Activated CD4-positive, CD25-positive, alpha-beta regulatory T cell (primary cell): ENCODE results near the gene SRRM4.

Experiments used
- DNase-seq, 4 experiments: peaks; one replicate each; lab custom pipeline; 2025; lab: John Stamatoyannopoulos, UW

Gene SRRM4

DNA sequence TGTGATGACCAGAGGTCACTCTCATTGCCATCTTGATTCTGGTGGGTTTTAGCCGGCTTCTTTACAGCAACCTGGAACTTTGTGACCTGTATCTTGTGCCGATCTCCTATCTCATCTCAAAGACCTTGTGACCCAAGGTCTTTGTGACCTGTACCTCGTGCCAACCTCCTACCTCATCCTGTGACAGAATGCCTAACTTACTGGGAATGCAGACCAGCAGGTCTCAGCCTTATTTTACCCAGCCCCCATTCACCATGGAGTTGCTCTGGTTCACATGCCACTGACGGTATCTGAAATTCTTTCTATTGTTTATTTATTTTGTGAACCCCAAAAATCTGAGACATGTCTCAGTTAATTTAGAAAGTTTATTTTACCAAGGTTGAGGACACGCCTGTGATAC, 189.9 kb downstream of the SRRM4 start:
- no peak for DNase-seq

- no peak for DNase-seq
Observed at GRCh38 chr12:119171691-119172425, 190.5 kb downstream of the SRRM4 start.

DNA sequence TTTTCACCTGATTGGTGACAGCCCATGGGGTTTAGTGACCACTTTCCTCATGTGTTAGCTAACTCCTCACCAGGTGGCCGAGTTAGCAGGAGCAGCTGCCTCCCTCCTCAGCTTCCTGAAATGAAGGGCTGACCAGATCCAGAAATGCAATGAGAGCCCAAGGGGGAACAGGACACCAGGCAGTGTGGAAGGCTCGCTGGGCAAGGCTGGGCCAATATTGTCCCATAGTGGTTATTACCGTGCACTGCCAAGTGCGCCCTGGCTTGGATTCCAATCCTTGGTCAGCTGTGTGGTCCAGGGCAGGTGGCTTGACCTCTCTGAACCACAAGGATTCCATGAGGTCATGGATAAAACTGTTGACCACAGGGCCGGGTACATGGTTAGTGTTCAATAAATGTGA, 193.7 kb downstream of the SRRM4 start:
- no peak for DNase-seq

DNA sequence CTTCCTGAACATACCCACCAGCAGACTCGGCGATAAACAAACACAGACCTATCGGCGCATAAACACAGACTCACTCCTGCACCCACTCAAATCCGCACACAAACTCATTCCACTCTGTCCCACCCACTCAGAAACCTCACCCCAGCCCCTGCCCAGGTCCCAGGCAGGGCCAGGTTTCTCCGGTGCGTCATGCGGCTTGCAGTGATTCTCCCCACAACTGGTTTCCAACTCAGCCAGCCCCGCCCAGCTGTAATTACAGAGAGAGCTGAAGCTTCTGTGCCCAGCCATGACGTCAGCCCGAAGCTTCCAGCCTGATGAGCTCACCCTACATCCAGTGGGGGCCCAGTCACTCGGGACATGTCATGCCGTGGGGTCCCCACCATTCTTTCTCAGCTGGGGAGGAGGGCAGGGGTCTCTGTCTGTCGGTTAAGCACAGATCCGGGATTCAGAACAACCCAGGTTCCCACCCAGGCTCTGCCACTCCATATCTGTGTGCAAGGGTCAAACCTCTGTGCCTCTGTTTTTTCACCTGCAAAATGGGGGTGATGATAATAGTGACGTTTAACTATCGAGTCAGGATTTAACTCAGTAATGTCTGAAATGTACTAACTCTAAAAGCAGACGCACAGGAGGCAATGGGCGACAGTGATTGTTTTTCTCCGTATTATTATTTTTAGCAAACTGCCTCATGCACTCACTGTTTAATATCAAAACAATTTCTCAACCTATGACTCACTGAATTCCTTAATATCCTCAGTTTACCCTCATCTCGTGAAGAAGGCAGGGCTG, 195.1 kb downstream of the SRRM4 start:
- DNase-seq = no peak

- DNase-seq = no peak
Observed at GRCh38 chr12:119177056-119177325, 195.7 kb downstream of the SRRM4 start.

DNA sequence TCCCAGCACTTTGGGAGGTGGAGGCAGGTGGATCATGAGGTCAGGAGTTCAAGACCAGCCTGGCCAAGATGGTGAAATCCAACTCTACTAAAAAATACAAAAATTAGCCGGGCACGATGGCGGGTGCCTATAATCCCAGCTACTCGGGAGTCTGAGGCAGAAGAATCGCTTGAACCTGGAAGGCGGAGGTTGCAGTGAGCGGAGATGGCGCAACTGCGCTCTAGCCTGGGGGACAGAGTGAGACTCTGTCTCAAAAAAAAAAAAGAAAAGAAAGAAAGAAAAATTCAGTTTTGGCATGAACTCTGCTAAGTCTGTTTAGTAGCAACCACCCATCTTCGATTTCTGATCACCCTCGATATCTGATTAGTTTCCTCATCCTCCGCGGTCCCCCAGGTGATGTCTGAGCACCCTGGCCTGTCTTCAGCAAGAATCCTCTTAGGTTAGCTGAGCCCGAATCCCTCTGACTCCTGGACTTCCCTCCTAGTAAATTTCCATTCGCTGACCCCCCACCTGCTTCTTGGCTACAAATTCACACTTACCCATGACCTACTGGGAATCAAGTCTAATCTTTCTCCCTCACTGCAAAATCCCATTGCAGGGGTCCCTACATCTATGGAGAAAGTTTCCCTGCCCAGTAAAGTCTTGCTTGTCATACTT, 196.5 kb downstream of the SRRM4 start:
- DNase-seq = no peak

GRCh38 chr12:119178544-119179334, 197.4 kb downstream of the SRRM4 start, which contains the start of gene HSPB8:
Gene HSPB8 (plus strand): TSS chr12:119178931. CDS start chr12:119179313, 382 bp downstream.
- DNase-seq = no peak

GRCh38 chr12:119179335-119180021, 198.1 kb downstream of the SRRM4 start:
- DNase-seq = no peak

DNA sequence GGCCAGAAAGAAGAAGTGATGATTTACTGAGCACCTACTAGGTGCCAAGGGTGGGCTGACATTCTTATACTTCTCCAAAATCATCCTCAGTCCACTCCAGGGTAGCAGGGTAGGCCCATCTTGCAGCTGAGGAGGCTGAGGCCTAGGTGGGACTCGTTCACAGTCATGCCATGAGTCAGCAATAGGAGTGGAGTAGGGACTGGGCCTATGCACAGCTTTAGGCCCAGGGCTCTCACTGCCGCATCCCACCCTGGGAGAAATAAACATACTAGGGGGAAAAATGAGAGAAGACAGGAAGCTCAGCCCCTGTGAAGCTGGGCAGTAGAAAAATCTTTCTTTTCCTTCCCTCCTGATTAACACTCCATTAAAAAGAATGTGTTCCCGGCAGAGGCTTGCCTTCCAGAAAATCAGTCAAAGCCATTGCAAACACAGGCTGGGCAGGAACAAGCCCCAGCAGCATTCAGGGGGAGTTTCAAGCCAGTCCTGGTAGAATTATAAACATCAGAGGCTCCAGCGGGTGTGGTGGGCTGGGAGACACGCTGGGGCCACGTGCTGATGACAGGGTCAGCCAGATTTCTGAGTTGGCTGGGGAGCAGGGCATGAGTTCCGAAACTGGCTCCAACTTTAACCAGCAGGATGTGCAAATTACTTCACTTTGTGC, 199.2 kb downstream of the SRRM4 start:
- DNase-seq = no peak

DNA sequence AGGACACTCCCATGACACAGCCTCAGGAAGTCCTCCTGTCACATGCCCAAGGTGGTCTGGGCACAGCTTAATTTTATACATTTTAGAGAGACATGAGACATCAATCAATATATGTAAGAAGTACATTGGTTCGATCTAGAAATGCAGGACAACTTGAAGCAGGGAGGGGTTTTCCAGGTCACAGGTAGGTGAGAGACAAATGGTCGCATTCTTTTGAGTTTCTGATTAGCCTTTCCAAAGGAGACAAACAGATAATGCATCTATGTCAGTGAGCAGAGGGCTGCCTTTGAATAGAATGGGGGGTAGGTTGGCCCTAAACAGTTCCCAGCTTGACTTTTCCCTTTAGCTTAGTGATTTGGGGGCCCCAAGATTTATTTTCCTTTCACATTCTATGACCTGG, 199.9 kb downstream of the SRRM4 start:
- DNase-seq = no peak

- no peak for DNase-seq
Observed at GRCh38 chr12:119181944-119182343, 200.6 kb downstream of the SRRM4 start.

DNA sequence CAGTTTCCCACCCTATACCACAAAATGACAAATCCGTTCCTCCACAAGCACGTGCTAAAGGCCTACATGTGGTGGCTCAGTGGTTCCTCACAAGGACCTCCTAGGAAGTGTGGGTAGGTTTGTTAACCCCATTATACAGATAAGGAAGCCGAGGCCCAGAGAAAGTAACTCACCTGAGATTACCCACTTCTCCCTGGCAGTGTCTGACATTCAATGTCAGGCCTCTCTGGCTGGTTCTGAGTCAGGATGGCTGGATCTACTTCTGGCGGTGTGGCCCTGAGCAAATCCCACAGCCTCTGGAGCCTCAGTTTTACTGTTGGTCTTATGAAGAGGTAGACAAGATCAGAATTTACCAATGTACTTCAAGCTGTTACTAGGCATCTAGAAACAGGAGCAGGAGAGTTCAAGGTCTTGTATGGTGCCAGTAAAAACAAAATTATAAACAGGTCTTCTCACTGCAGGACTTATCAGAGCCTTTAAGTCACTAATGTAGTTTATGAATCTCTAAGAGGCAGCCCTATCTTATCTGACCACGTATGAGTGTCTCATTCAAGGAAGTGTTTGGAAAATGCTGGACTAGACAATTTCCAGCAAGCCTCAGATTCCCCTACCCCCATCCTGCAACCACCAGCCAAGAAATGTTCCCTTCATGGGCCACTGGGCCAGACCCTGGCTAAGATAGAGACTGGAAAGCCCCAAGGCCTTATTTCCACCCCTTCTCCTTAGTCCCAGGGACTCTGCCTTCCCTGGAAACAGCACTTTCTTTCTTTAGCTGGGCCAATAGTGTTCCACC, 201.6 kb downstream of the SRRM4 start:
- DNase-seq = no peak

DNA sequence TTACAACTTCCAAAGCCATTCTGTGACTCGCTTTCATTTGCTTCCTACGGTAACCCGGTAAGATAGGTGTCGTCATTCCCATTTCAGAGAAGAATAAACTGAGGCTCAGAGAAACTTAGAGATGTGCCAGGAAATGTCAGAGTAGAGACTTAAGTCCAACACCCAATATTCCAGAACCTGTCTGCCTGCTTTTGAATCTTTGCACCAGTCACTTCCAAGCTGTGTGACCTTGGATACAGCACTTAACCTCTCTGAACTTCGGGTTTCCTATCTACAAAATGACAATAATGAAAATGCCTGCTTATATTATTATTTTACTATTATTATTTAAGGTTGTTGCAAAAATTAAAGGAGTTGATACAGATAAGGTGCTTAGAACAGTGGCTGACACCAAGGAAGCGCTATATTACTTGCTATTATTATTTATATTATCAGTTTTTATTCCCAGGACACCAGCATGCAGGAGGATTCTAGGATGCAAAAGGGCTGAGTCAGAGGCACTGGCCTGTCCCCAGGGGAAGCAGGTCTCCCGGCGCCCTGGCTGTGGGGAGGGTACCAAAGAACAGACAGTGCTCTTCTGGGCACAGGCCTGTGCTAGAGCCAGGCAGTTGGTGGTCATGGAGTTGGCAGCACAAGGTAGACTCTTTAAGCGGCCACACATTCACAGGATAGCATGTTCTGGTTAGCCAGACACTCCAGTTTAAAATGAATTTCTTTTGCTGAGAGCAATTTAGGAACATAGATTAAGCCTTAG, 202.8 kb downstream of the SRRM4 start:
- DNase-seq = no peak

GRCh38 chr12:119195256-119195655, 213.9 kb downstream of the SRRM4 start:
- DNase-seq = no peak

GRCh38 chr12:119198440-119198839, 217.1 kb downstream of the SRRM4 start:
- no peak for DNase-seq

GRCh38 chr12:119200601-119201000, 219.3 kb downstream of the SRRM4 start:
- DNase-seq = no peak

GRCh38 chr12:119201789-119202543, 220.6 kb downstream of the SRRM4 start:
- no peak for DNase-seq

DNA sequence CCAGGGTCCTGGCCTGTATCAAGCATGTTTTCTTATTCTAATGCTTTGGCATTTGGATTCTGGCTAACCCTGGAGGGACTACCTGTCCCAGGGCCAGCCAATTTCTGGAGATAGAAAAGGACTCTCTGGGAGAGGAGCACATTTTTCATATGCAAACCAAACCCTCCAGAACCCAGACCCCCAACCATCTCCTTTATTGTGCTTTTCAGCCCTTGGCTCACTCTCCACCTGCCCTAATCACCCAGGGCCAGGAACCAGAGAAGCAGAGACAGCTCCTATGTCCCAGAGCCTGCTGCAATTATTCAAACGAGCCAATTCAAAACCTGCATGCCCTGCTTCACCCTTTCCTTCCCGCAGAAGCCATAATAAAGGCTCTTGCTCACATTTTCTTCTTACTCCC, 221.2 kb downstream of the SRRM4 start:
- DNase-seq = no peak

DNA sequence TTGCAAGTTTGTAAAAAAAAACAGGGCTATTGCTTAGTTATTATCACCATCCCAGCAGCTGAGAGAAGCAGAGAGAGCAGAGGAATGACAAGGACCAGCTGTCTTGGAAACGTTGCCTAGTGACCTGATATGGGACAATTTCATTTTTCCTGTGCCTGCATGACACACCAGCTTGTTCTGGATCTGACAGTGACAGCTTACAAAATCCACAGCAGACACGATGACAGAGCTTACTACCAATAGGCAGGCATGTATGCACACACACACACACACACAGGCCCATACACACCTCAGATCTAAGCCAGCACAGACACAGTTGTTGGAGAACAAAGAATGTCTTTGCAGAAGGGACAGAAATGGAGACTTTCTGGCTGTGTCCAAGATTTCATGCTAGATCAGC, 222.8 kb downstream of the SRRM4 start:
- no peak for DNase-seq
